Measurements from ENCODE around the gene SGPL1. TPM values are rescaled to one million over a fixed set of nuclear protein-coding genes. Genes with fewer than 3 reads are reported as not detected.

The SGPL1 gene
- total RNA-seq, 4 donors from 2014 or later, result 24.9 to 65.4 (median 61.3) TPM

DNA sequence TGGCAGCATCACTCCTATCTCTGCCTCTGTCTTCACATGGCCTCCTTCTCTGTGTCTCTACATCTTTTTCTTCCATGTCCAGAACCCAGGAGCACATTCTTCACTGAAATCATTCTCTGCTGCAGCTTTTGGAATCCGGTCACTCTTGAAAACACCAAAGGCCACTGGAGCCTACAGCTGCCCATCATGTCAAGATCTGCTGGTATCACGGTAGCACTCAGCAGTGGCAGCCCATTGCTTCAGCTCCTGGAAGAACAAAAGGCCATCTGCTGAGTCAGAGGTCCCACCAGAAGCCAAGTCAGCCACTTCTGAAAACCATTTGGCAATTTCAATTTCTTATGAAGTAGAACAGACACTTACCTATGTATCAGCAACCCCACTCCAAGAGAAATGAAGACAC lies 78.7 kb downstream of the SGPL1 start:
- peaks cover 0 to under 1% (median 0%) of the 10 kb centered on the region in 4 donors for H3K4me1 ChIP-seq
- no peaks in the 10 kb centered on the region for H3K36me3 ChIP-seq
- no peak overlapping the region for H3K4me3 ChIP-seq
- H3K27me3 ChIP-seq, result no peaks in the 10 kb centered on the region
- TF ChIP-seq POLR2AphosphoS5 (IDR thresholded peaks at IDR 0.05), result no peak
- TF ChIP-seq EP300 (IDR thresholded peaks at IDR 0.05; ENCODE audit: low read depth), result no peak
- TF ChIP-seq, protein P1, sequence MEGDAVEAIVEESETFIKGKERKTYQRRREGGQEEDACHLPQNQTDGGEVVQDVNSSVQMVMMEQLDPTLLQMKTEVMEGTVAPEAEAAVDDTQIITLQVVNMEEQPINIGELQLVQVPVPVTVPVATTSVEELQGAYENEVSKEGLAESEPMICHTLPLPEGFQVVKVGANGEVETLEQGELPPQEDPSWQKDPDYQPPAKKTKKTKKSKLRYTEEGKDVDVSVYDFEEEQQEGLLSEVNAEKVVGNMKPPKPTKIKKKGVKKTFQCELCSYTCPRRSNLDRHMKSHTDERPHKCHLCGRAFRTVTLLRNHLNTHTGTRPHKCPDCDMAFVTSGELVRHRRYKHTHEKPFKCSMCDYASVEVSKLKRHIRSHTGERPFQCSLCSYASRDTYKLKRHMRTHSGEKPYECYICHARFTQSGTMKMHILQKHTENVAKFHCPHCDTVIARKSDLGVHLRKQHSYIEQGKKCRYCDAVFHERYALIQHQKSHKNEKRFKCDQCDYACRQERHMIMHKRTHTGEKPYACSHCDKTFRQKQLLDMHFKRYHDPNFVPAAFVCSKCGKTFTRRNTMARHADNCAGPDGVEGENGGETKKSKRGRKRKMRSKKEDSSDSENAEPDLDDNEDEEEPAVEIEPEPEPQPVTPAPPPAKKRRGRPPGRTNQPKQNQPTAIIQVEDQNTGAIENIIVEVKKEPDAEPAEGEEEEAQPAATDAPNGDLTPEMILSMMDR (IDR thresholded peaks at IDR 0.05), result no peak
- TF ChIP-seq POLR2A (IDR thresholded peaks at IDR 0.05), result no peak
- in situ Hi-C loops (cut with MboI; ENCODE audit: low pct_ligation_motif_present in 1 of 4, low pct_unique_long_range_greater_than_20kb in 1 of 4, low sequenced_read_pairs in 3 of 4) (loop anchor here in 1 of 4 donors (25.0 kb wide), 1 partner anchor 357 kb away; no protein-coding TSS in a partner anchor), intact Hi-C loops (cut with DNase I; ENCODE audit: low total_unique reads) (no loop called here)
- DNase-seq, result no peak
- H3K9me3 ChIP-seq, result no peaks in the 10 kb centered on the region
- 89% methylated on average over 2 of the region's 2 CpGs; no CpG with 5 or more reads in 1 of the 2 donors for WGBS, 2 donors (ENCODE audit: low coverage in 1 of 2)
- H3K27ac ChIP-seq, result no peak overlapping the region

DNA sequence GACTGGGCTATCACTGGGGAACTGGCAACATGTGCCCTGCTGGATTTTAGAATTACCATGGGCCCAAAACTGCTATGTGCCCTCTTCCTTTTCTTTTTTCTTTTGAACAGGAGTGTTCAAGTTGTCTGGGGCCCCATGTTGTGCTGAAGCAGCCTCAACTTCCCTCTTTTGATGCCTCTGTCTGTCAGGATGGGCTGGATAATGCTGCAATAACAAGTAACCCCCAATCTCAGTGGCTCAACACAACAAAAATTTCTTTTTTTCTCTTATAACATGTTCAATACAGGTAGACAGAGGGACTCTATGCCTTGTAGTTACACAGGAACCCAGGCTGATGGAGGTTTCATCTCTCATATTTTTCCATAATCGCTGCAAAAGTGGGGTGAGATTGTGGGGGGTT lies 80.8 kb downstream of the SGPL1 start:
- no peak overlapping the region for H3K4me3 ChIP-seq
- no peak for TF ChIP-seq POLR2A (IDR thresholded peaks at IDR 0.05)
- no peak for TF ChIP-seq EP300 (IDR thresholded peaks at IDR 0.05; ENCODE audit: low read depth)
- TF ChIP-seq, protein P1 (IDR thresholded peaks at IDR 0.05), result no peak
- no peak for TF ChIP-seq POLR2AphosphoS5 (IDR thresholded peaks at IDR 0.05)
- WGBS, 2 donors (ENCODE audit: low coverage in 1 of 2), result 91 to 100% methylated on average over 1 of the region's 1 CpG
- H3K9me3 ChIP-seq, result no peaks in the 10 kb centered on the region
- H3K27ac ChIP-seq, result no peak overlapping the region
- DNase-seq, result no peak
- no peaks in the 10 kb centered on the region for H3K36me3 ChIP-seq
- in situ Hi-C loops (cut with MboI; ENCODE audit: low pct_ligation_motif_present in 1 of 4, low pct_unique_long_range_greater_than_20kb in 1 of 4, low sequenced_read_pairs in 3 of 4), result loop anchor here in 1 of 4 donors (25.0 kb wide), 1 partner anchor 359 kb away; no protein-coding TSS in a partner anchor
- H3K4me1 ChIP-seq, result no peaks in the 10 kb centered on the region
- H3K27me3 ChIP-seq, result no peaks in the 10 kb centered on the region
- intact Hi-C loops (cut with DNase I; ENCODE audit: low total_unique reads), result no loop called here

DNA sequence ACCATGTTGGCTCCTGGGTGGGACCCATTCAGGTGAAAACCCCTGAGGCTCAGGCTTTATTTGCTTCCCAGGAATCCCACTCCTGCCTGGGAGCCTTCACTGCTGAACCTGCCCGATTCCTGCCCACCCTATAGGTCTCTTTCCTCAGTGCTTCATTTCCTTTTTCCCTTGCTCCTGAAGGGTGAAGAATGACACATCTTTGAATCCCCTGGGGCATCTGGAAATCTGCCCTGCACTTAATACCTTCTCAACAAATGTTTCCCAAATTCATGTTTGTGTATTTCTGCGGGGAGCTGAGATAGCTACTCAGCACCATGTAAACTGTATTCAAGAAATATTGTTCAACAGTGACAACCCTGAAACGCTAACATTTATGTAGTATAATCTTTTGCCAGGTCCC lies 82.9 kb downstream of the SGPL1 start:
- no peaks in the 10 kb centered on the region for H3K9me3 ChIP-seq
- no peak overlapping the region for H3K27ac ChIP-seq
- WGBS, 2 donors (ENCODE audit: low coverage in 1 of 2), result 67 to 86% methylated on average over 1 to 3 of the region's 3 CpGs
- intact Hi-C loops (cut with DNase I; ENCODE audit: low total_unique reads) (no loop called here), in situ Hi-C loops (cut with MboI; ENCODE audit: low pct_ligation_motif_present in 1 of 4, low pct_unique_long_range_greater_than_20kb in 1 of 4, low sequenced_read_pairs in 3 of 4) (loop anchor here in 1 of 4 donors (25.0 kb wide), 1 partner anchor 361 kb away; no protein-coding TSS in a partner anchor)
- no peaks in the 10 kb centered on the region for H3K36me3 ChIP-seq
- peak; percentile 3 for DNase-seq
- H3K4me3 ChIP-seq, result no peak overlapping the region
- TF ChIP-seq, protein P1 (IDR thresholded peaks at IDR 0.05), result no peak
- TF ChIP-seq POLR2AphosphoS5 (IDR thresholded peaks at IDR 0.05) (no peak), POLR2A (IDR thresholded peaks at IDR 0.05) (no peak), EP300 (IDR thresholded peaks at IDR 0.05; ENCODE audit: low read depth) (no peak)
- H3K27me3 ChIP-seq, result no peaks in the 10 kb centered on the region
- H3K4me1 ChIP-seq, result peaks cover 0 to 5% (median 0%) of the 10 kb centered on the region in 4 donors

DNA sequence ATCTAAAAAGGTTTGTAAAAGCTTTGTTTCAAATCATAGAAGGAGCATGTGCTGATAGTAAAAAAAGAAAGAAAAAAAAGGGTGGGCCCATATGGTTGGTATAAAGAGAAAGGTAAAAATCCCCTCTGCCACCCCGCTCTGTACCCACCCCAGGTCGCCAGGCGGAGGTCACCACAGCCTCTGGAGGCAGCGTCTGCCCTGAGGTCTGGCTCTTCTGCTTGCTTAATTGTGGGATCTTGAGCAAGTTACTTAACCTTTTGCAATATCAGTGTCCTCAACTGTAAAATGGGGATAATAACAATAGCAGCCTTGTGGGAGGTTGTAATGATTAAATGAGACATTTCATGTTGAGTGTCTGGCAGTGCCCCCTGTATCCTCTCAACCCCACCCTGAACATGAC lies 83.3 kb downstream of the SGPL1 start:
- in situ Hi-C loops (cut with MboI; ENCODE audit: low pct_ligation_motif_present in 1 of 4, low pct_unique_long_range_greater_than_20kb in 1 of 4, low sequenced_read_pairs in 3 of 4) (loop anchor here in 1 of 4 donors (25.0 kb wide), 1 partner anchor 362 kb away; no protein-coding TSS in a partner anchor), intact Hi-C loops (cut with DNase I; ENCODE audit: low total_unique reads) (no loop called here)
- Histone ChIP-seq H3K27me3 (no peaks in the 10 kb centered on the region), H3K4me1 (peaks cover 0 to 5% (median 0%) of the 10 kb centered on the region in 4 donors), H3K9me3 (no peaks in the 10 kb centered on the region), H3K27ac (no peak overlapping the region), H3K36me3 (no peaks in the 10 kb centered on the region), H3K4me3 (no peak overlapping the region)
- no peak for DNase-seq
- TF ChIP-seq, protein P1 (IDR thresholded peaks at IDR 0.05), result no peak
- no peak for TF ChIP-seq EP300 (IDR thresholded peaks at IDR 0.05; ENCODE audit: low read depth)
- no peak for TF ChIP-seq POLR2A (IDR thresholded peaks at IDR 0.05)
- TF ChIP-seq POLR2AphosphoS5 (IDR thresholded peaks at IDR 0.05), result no peak
- 71 to 97% methylated on average over 4 of the region's 4 CpGs for WGBS, 2 donors (ENCODE audit: low coverage in 1 of 2)
